ENCODE measurements around the gene OTUB1.

DNA sequence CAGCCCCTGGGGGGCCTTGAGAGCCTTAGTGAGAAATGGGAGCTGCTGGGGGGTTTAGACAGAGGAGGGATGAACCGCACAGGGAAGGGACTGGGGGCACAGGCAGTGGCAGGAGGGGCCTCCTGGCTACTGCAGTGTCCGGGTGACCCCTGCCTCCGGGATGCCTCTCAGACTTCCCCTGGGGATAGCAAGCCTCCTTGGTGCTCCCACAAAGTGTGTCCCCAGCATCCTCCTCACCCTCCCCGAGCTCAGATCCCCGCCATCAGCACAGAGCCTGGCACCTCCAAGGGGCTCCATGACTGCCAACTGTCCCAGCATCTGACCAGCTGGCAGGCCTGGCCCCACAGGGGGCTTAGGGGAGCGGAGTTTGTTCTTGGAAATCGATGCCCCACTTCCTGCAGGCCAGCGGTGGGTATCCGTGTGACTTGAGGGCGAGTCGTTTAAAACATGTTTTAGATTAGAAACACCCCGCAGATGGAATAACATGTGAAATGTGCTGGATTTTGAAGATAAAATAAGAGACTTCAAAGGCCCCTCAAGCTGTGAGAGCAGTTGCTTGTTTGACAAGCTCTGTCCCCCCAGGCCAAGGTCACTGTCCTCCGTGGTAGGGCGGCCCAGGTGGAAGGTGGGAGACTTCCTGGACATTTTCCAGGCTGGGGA is 36.0 kb downstream of the OTUB1 start:
- TF ChIP-seq, protein P1, sequence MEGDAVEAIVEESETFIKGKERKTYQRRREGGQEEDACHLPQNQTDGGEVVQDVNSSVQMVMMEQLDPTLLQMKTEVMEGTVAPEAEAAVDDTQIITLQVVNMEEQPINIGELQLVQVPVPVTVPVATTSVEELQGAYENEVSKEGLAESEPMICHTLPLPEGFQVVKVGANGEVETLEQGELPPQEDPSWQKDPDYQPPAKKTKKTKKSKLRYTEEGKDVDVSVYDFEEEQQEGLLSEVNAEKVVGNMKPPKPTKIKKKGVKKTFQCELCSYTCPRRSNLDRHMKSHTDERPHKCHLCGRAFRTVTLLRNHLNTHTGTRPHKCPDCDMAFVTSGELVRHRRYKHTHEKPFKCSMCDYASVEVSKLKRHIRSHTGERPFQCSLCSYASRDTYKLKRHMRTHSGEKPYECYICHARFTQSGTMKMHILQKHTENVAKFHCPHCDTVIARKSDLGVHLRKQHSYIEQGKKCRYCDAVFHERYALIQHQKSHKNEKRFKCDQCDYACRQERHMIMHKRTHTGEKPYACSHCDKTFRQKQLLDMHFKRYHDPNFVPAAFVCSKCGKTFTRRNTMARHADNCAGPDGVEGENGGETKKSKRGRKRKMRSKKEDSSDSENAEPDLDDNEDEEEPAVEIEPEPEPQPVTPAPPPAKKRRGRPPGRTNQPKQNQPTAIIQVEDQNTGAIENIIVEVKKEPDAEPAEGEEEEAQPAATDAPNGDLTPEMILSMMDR (IDR thresholded peaks at IDR 0.05; ENCODE audit: low read depth, low read length, poor library complexity, severe bottlenecking) = no peak
- no peak for TF ChIP-seq EZH2phosphoT487 (IDR thresholded peaks at IDR 0.05; ENCODE audit: borderline replicate concordance, low read length)
